GM19099 (cell line): ENCODE measurements around the gene ZC3HAV1.

Experiments
- POLR2A ChIP-seq: IDR thresholded peaks from 3 replicates; pipeline ENCODE4 v1.6.1; 2011; ENCODE audit warnings: low read depth; ENCODE audit not compliant: insufficient read length; ENCODE audit errors: extremely low read depth

The ZC3HAV1 gene

GRCh38 chr7:139022286-139022685, 87.2 kb downstream of the ZC3HAV1 start:
- no peak for TF ChIP-seq POLR2A

DNA sequence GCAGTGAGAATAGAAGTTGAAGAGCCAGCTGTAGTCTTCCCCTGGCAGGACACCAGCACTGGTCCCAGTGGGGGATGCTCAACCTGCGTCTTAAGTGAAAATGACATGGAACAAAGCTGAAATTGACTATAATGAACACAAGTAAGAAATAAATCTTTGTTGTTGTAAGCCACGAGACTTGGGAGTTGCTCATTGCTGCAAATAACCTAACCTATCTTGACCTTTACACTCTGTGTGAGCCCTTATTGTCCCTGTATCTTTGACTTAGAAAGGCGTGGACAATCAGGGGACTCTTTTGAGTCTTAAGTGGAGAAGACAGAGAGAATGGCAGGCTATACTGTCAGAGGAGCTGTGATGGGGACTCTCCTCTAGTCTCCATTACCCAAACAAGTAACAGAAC, 90.6 kb downstream of the ZC3HAV1 start:
- no peak for TF ChIP-seq POLR2A

DNA sequence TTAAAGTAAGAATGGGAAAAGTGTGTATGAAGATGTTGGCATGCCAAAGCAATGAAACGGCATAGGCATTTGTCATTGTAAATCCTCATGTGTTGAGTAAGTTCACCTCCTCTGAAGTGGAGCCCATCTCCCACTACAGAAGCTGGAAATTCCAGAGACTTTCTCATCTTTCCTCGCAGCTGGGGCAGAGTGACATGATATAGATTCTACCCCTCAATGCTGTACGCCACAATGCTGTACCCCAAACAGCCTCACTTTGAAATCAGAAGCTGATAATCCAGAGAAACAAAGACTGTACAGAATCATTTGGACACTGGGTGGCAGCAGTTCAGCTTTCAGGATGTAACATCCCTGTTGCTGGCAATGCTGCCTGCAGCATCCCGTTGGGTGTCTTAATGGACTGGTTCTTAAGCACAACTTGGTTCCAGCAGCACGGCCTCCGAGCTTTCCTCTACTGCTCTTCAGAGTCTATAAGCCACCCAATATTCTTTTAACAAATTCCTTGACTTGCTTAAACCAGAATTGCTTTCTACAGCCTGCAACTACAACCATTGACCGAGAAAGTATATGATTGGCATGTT, 92.5 kb downstream of the ZC3HAV1 start:
- TF ChIP-seq POLR2A, result no peak

DNA sequence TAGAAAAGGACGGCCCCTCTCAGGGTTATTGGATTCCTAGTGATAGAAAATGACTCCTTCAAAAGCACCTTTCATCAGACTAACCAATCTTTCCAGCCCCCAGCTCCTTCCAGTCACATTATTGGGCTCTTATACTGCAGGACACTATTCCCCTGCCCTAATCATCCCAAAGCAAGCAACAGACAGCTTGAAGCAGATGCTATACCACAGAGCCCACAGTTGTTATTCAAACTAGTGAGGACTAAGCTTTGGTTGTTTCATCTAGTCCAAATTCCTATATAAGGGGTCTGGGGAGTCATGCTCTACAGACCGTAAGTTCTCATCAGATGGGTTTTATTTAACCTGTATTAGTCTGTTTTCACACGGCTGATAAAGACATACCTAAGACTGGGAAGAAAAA, 98.1 kb downstream of the ZC3HAV1 start:
- TF ChIP-seq POLR2A, result no peak

GRCh38 chr7:139004321-139005090, 105.0 kb downstream of the ZC3HAV1 start:
- TF ChIP-seq POLR2A, result no peak

GRCh38 chr7:138999414-138999813, 110.1 kb downstream of the ZC3HAV1 start:
- TF ChIP-seq POLR2A, result no peak
